IPS-NIHi7 (cell line): ENCODE results near the gene TMTC2.
"Not testable (repeated sequence)": the region's sequence is repeated elsewhere in the genome, so short reads cannot be mapped to it uniquely, and the experiment has no call there.

Source experiments
- DNase-seq: peaks from one replicate; pipeline ENCODE4 v3.0.0; 2012; ENCODE audit warnings: mixed read lengths; ENCODE audit errors: extremely low spot score

TMTC2 gene

GRCh38 chr12:83075471-83075870 lies 388.8 kb downstream of the TMTC2 start:
- DNase-seq: no peak

DNA sequence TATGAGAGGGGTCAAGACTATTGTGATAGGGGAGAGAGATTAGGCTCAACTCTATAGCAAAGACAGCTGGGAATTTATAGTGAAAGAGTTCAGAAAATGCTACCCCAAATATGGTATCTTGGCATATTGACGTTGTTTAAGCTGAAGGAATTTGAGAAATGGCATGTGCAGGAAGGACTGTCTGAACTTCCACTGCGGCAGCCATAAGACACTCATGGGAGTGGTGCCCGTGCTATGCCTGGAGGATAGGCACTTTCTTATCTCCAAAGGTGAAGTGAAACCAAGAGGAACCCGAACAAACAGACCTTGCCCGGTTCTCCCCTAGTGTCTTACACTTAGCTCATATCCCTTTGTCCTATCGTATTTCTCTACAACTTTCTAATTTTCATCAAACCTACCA lies 390.3 kb downstream of the TMTC2 start:
- DNase-seq: no peak

DNA sequence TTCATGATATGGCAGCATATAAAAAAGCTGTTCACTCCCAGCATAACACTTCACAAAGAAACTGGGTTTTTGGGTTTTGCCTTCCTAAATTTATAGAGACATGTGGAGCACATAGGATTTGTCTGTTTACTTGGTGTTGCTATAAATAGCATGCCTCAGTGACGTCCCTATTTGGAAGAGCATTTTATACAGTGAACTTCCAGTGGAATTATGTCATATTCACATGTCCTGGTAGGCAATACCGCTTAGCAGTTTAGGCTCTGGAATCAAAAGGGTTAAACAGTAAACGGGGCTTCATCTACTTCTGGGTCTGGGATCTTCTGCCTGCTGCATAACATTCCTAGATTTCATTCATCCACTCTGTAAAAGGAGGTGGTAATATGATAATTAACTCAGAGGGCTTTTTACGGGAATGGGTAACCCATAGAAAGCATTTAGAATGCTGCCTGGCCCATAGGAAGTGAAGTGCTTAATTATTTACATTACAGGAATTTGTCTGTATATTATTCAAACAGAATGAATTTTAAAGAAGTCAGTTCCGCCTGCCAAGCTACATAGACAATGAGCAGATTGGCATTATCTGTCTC lies 396.1 kb downstream of the TMTC2 start:
- no peak for DNase-seq

GRCh38 chr12:83083616-83084015 lies 396.9 kb downstream of the TMTC2 start:
- DNase-seq: no peak

- no peak for DNase-seq
These were observed 398.0 kb downstream of the TMTC2 start for GRCh38 chr12:83084516-83085234.

DNA sequence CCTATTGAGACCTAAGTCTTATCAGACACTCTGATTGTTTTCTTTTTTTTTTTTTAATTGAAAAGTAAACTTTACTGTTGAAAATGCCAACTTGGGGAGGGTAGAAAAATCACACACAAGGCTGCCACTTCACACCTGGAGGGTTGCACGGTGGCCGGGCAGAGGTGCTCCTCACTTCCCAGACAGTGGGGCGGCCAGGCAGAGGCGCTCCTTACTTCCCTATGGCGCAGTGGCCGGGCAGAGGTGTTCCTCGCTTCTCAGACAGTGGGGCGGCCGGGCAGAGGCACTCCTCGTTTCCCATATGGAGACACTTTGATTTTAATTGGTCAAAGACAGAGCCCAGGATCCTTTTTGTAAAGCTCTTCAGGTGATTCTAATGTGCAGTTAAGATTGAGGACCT lies 399.3 kb downstream of the TMTC2 start:
- no peak for DNase-seq

DNA sequence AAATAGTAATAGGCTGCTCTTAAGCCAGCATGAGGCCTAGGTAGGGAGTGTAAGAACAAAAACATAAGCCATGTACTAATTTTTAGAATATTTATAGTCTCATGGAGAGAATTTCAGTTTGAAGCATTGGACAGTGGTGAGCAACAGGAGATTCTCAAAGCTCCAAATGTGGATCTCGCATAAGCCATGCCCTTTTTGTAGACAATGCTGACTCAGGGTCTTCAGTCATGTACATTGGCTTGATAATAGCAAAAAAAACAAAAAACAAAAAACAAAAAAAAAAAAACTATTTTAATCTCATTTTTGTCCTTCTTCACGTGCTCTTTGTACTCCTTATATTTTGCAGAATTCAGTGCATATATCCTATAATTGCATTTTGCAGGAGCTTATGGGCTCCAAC lies 402.9 kb downstream of the TMTC2 start:
- no peak for DNase-seq

- DNase-seq: no peak
These were observed 405.4 kb downstream of the TMTC2 start for GRCh38 chr12:83092129-83092528.

DNA sequence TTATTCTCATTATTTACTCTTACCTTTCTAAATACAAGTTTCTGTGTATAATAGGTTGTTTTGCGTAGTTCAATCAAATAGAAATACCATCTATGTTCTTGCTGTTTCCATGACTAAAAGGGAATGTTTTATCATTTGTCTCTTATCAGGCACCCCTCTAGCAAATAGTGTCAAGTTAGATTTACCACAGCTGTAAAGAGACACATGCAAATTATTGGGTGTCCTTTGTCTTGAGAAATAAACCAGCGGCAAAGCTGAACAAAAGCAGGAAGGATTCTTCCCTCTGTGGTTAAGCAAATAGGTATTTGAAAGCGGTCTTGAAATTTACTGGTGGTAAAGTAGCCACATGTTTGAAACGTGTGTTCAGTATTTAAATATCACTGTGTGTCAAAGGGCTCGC lies 405.9 kb downstream of the TMTC2 start:
- no peak for DNase-seq

DNA sequence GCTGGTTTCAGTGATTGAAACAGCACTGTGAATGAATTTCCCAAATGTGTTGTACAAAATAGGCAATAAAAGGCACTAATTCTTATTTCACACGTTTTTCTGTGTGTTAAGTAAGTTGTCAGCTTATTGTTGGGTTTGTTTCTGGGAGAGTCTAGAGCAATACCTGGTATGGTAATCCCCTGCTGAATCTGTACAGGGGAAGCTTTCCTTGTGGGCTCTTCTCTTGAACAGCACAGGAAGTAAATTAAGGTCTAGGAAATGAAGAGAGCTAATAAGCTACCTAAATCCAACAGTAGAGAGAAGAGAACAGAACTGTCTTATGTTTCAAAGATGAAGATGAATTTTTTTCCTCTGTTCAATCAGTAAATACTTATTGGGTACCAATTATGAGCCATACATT lies 406.7 kb downstream of the TMTC2 start:
- DNase-seq: no peak

GRCh38 chr12:83097643-83098342 lies 411.1 kb downstream of the TMTC2 start:
- no peak for DNase-seq

DNA sequence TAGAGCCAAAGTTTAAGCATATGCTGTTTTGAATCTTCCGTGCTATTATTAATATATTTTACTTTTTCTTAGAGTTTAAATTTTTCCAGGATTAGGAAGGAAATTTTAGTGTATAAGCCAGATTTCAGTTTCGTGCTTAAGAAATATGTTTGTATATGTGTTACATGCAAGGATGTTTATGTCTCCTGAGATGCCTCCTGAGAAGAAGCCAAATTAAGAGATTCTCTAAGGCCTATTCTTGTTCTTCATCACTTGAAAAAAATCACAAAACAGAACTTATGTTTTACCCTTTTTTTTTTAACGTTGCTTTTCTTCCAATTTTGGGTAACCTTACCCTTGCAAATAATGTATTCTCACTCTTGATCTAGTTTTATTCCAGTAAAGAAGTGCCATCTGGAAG lies 412.7 kb downstream of the TMTC2 start:
- no peak for DNase-seq

- DNase-seq: no peak
These were observed 415.8 kb downstream of the TMTC2 start for GRCh38 chr12:83102499-83102898.

GRCh38 chr12:83106873-83107272 lies 420.2 kb downstream of the TMTC2 start:
- DNase-seq: no peak

DNA sequence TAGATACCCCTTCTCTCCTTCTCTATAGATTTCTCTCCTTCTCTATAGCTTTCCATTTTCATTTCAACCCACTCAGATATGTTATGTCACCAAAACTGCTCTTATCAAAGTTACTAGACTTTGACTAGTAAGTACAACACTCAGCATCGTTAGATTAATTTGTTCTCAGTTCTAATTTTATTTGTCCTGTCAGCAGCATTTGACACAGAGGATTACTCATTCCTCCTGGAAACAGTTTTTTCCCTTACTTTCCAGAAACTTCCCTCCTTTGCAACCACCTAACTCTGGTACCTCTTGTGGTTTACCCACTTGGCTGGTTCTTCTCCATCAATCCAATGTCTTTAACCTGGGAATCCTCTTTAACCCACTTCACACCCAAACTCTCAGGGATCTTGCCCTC lies 423.7 kb downstream of the TMTC2 start:
- no peak for DNase-seq

GRCh38 chr12:83113945-83114344 lies 427.2 kb downstream of the TMTC2 start:
- DNase-seq: no peak

DNA sequence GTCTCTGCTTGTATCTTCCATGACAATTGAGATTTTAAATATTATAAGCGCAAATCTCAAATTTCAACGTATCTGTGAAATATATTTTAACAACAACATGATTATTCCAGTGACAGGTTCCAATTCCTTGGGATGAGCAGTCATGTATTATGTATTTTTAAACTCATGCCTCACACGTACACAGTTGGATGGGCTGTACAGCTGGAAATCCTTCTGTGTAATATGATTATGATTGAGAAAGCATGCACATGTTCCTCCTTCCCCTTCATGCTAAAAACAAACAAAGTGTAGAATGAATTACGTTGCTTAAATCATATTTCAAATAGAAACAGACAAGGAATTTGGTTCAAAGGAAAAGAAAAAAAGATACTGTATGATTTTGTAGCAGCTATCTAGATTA lies 428.3 kb downstream of the TMTC2 start:
- DNase-seq: no peak

DNA sequence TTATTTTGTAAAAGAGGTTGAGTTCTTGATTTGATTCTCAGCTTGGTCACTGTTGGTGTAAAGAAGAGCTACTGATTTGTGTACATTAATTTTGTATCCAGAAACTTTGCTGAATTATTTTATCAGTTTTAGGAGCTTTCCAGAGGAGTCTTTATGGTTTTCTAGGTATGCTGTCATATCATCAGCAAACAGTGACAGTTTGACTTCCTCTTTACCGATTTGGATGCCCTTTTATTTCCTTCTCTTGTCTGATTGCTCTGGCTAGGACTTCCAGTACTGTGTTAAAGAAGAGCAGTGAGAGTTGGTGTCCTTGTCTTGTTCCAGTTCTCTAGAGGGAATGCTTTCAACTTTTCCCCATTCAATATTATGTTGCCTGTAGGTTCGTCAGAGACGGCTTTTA lies 431.2 kb downstream of the TMTC2 start:
- not testable (repeated sequence) for DNase-seq

DNA sequence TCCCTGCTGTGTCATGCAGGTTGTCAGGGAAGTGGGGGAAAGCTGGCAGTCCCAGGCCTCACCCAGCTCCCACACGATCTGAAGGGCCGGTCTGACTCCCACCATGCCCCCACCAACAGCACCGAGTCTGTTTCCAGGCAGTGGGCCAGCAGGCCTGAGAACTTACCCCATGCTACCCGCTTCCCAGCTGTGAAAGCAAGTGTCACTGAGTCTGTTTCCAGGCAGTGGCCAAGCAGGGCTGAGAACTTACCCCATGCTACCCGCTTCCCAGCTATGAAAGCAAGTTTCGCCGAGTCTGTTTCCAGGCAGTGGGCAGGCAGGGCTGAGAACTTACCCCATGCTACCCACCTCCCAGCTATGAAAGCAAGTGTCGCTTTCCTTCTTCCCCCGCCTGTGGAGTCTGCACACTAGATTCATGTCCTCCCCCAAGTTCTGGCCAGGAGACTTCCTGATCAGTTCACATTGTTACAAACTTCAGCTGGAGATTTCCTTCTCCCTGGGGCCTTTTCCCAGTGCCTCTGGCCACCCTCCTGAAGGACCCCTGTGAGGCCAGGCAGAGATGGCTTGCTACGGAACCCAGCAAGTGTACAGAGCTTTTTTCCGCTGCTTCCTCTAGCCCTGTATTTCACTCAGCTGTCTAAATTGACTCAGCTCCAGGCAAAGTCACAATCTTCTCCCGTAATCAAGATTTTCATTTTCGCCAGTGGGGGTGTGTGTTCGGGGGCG lies 435.4 kb downstream of the TMTC2 start:
- DNase-seq: no peak

GRCh38 chr12:83122623-83122934 lies 435.9 kb downstream of the TMTC2 start:
- no peak for DNase-seq

DNA sequence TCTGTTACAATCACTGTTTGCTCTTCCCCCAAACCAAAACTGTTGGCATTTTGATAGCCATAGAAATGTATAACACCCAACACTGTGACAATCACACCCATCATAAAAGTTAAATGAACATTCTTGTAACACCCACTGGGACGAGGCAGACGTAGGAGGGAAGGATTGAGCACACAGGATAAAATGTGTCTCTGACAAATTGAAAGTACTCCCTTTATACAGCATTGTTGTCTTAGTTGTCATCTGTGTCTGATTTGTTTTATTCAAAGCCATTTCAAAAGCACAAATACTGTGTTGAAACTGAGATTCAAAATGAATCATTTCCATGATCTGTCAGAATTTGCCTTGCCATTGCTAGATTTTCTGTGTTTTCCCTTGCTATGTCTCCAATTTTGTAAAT lies 436.3 kb downstream of the TMTC2 start:
- DNase-seq: no peak

DNA sequence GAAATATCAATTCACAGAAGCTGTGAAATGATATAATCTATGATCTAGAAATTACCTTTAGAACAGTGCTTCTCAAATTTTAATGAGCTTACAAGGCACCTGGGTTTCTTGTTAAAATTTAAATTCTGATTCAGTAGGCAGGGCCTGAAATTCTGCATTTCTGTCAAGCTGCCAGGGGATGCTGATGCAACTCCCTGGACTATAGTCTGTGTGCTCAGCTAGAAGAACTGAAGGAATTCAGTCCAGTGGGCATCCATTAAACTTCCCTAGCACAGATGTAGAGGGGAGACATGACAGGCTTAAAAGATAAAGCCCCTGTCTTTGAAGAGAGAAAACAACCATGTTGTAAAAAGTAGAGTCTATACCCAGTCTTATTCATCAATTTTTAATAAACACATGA lies 441.8 kb downstream of the TMTC2 start:
- no peak for DNase-seq

- DNase-seq: no peak
These were observed 443.5 kb downstream of the TMTC2 start for GRCh38 chr12:83130178-83130577.
